ENCODE data around the gene NEURL4. TPM values are rescaled to one million over a fixed set of nuclear protein-coding genes. Genes with fewer than 3 reads are reported as not detected.

NEURL4 gene
- total and polyA plus RNA-seq, 2 donors (not counting 1 experiment from before 2014, with no cell fraction given), result 6.0 to 20.1 TPM

DNA sequence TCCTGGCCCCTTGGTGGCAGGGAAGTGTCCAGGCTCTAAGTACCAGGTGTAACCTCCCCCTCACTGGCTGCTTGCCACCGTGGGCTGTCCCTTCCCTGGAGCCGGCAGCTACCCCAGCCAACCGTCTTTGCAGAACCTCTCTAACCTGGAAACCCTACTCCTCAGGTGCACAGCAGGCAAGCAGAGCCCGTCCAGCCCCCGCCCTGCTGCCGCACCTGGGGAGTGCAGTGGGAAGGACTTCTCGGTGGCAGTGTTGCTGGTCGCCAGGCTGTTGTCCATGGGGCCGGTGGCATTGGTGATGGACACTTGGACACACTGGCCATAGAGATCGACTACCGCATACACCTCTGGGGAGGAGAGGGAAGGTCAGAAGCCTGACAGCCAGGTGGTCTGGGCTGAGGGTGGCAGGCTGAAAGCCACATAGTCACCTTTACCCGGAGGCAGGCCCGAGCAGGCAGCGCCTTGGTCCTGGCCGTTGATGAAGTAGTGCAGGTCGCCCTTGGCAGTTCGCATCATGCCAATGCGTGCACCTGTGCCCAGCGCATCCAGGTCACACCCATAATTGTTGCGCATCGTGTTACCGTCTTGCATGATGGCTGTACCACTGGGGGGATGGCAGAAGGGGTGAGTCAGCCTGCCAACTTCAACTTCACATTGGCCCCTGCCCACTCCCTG, 6.5 kb downstream of the NEURL4 start:
- Histone ChIP-seq H3K27ac (ENCODE audit: insufficient read depth, low read length) (no peak overlapping the region), H3K4me3 (replicated peaks in 1 of 4; ENCODE audit: control extremely low read depth in 1 of 4, insufficient read depth in 1 of 4, low read depth in 3 of 4, low read length in 4 of 4) (no peak overlapping the region), H3K9ac (ENCODE audit: insufficient read depth, low read length) (no peak overlapping the region), H3K79me2 (ENCODE audit: control insufficient read depth, insufficient read depth, low read length) (peaks cover 1% of the 10 kb centered on the region), H3K4me2 (ENCODE audit: extremely low read depth, insufficient read depth, low read length) (no peak overlapping the region), H3K36me3 (ENCODE audit: control insufficient read depth, insufficient read depth, low read length) (peaks cover 34% of the 10 kb centered on the region), H2AFZ (ENCODE audit: low read length) (no peak overlapping the region), H3K27me3 (ENCODE audit: control insufficient read depth, insufficient read depth, low read length) (no peaks in the 10 kb centered on the region), H4K20me1 (ENCODE audit: control insufficient read depth, extremely low read depth, insufficient read depth, low read length) (no peaks in the 10 kb centered on the region), H3K4me1 (ENCODE audit: control insufficient read depth, extremely low read depth, insufficient read depth, low read length) (no peaks in the 10 kb centered on the region), H3K9me3 (ENCODE audit: control insufficient read depth, insufficient read depth, low read depth, low read length) (no peaks in the 10 kb centered on the region)
- TF ChIP-seq, protein P1, sequence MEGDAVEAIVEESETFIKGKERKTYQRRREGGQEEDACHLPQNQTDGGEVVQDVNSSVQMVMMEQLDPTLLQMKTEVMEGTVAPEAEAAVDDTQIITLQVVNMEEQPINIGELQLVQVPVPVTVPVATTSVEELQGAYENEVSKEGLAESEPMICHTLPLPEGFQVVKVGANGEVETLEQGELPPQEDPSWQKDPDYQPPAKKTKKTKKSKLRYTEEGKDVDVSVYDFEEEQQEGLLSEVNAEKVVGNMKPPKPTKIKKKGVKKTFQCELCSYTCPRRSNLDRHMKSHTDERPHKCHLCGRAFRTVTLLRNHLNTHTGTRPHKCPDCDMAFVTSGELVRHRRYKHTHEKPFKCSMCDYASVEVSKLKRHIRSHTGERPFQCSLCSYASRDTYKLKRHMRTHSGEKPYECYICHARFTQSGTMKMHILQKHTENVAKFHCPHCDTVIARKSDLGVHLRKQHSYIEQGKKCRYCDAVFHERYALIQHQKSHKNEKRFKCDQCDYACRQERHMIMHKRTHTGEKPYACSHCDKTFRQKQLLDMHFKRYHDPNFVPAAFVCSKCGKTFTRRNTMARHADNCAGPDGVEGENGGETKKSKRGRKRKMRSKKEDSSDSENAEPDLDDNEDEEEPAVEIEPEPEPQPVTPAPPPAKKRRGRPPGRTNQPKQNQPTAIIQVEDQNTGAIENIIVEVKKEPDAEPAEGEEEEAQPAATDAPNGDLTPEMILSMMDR (conservative IDR thresholded peaks at IDR 0.05 in 1 of 2, IDR thresholded peaks at IDR 0.05 in 1 of 2; ENCODE audit: low read depth in 1 of 2, low read length in 2 of 2), result no peak
- no peak for DNase-seq (ENCODE audit: low read depth in 2 of 2)

DNA sequence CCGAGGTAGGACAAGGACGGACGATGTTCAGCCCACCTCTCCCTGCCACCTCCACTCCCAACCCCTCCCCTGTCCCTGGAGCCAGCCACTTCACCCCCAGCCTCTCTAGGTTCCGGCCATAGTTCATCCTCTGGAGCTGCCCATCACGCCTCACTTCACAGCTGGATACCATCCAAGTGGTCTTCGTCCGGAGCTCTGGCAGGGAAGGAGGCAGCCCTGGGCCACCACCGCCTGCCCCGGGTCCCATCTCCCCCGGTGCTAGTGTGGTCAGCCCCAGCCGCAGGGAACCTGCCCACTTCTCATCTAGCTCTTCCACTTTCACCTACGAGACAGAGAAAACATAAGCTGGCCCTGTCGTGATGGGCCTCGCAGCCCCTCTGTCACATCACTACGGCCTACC, 7.7 kb downstream of the NEURL4 start:
- H2AFZ ChIP-seq (ENCODE audit: low read length), result no peak overlapping the region
- peaks cover 34% of the 10 kb centered on the region for H3K36me3 ChIP-seq (ENCODE audit: control insufficient read depth, insufficient read depth, low read length)
- no peaks in the 10 kb centered on the region for H3K27me3 ChIP-seq (ENCODE audit: control insufficient read depth, insufficient read depth, low read length)
- H3K4me1 ChIP-seq (ENCODE audit: control insufficient read depth, extremely low read depth, insufficient read depth, low read length), result no peaks in the 10 kb centered on the region
- TF ChIP-seq, protein P1 (conservative IDR thresholded peaks at IDR 0.05 in 1 of 2, IDR thresholded peaks at IDR 0.05 in 1 of 2; ENCODE audit: low read depth in 1 of 2, low read length in 2 of 2), result no peak
- no peak for TF ChIP-seq EZH2 (IDR thresholded peaks at IDR 0.05; ENCODE audit: low read length, missing control alignments)
- no peak overlapping the region for H3K9ac ChIP-seq (ENCODE audit: insufficient read depth, low read length)
- H3K79me2 ChIP-seq (ENCODE audit: control insufficient read depth, insufficient read depth, low read length), result no peaks in the 10 kb centered on the region
- no peak overlapping the region for H3K4me2 ChIP-seq (ENCODE audit: extremely low read depth, insufficient read depth, low read length)
- no peak overlapping the region for H3K27ac ChIP-seq (ENCODE audit: insufficient read depth, low read length)
- no peak overlapping the region for H3K4me3 ChIP-seq (replicated peaks in 1 of 4; ENCODE audit: control extremely low read depth in 1 of 4, insufficient read depth in 1 of 4, low read depth in 3 of 4, low read length in 4 of 4)
- no peak for DNase-seq (ENCODE audit: low read depth in 2 of 2)
- no peaks in the 10 kb centered on the region for H4K20me1 ChIP-seq (ENCODE audit: control insufficient read depth, extremely low read depth, insufficient read depth, low read length)
- H3K9me3 ChIP-seq (ENCODE audit: control insufficient read depth, insufficient read depth, low read depth, low read length), result no peaks in the 10 kb centered on the region

DNA sequence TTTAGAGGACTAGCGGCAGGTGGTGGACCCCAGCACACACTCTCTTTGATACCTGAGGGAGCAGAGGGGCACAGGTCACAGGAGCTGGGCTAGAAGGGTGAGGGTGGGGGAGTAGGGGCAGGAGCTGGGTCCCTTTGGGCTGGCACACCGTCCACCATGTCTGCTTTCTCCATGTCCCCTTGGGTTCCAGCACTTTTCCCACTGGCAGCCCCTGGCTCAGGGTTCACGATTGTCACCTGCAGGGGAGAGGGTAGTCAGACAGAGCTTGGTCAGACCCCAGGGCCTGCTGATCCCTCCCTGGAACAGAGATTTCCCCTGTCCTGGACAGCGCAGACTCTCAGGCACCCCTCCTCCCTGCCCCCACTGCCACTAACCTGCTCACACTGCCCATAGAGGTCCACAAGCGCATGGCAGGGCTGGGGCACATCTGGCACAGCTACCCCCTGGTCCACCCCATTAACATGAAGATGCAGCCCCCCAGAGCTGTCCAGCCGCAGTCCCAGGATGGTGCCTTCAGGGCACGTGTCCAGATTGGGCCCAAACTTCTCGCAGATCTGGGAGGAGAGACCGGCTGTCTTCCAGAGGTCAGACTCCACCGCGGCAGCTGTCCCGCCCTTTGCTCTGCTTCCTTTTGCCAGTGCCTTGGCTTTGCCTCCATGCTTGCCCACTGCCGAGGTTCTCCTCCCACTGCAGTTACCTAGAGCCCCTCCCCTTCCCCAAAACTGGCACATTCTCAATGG, 10.8 kb downstream of the NEURL4 start:
- H2AFZ ChIP-seq (ENCODE audit: low read length), result no peak overlapping the region
- no peaks in the 10 kb centered on the region for H3K9me3 ChIP-seq (ENCODE audit: control insufficient read depth, insufficient read depth, low read depth, low read length)
- H3K27ac ChIP-seq (ENCODE audit: insufficient read depth, low read length), result no peak overlapping the region
- peaks cover 2% of the 10 kb centered on the region for H3K79me2 ChIP-seq (ENCODE audit: control insufficient read depth, insufficient read depth, low read length)
- H3K4me3 ChIP-seq (replicated peaks in 1 of 4; ENCODE audit: control extremely low read depth in 1 of 4, insufficient read depth in 1 of 4, low read depth in 3 of 4, low read length in 4 of 4), result no peak overlapping the region
- H3K4me2 ChIP-seq (ENCODE audit: extremely low read depth, insufficient read depth, low read length), result no peak overlapping the region
- H4K20me1 ChIP-seq (ENCODE audit: control insufficient read depth, extremely low read depth, insufficient read depth, low read length), result no peaks in the 10 kb centered on the region
- peaks cover 5% of the 10 kb centered on the region for H3K4me1 ChIP-seq (ENCODE audit: control insufficient read depth, extremely low read depth, insufficient read depth, low read length)
- H3K36me3 ChIP-seq (ENCODE audit: control insufficient read depth, insufficient read depth, low read length), result peaks cover 30% of the 10 kb centered on the region
- no peak for DNase-seq (ENCODE audit: low read depth in 2 of 2)
- TF ChIP-seq EZH2 (IDR thresholded peaks at IDR 0.05; ENCODE audit: low read length, missing control alignments), result no peak
- TF ChIP-seq, protein P1 (conservative IDR thresholded peaks at IDR 0.05 in 1 of 2, IDR thresholded peaks at IDR 0.05 in 1 of 2; ENCODE audit: low read depth in 1 of 2, low read length in 2 of 2), result no peak
- no peak overlapping the region for H3K9ac ChIP-seq (ENCODE audit: insufficient read depth, low read length)
- H3K27me3 ChIP-seq (ENCODE audit: control insufficient read depth, insufficient read depth, low read length), result no peaks in the 10 kb centered on the region
